Smooth muscle cell of bladder (primary cell): ENCODE measurements around the gene ABHD12. TPM values are rescaled to one million over a fixed set of nuclear protein-coding genes. Genes with fewer than 3 reads are reported as not detected.

ENCODE experiments used
- total RNA-seq: library from RNA; depleted of rRNA; stranded (reverse); fragments of >200 nt; gene quantifications from 2 replicates; pipeline ENCODE4 v1.2.3, GENCODE V29; 2014

ABHD12 gene
- total RNA-seq: 32.8 and 36.0 TPM in 2 replicates

DNA sequence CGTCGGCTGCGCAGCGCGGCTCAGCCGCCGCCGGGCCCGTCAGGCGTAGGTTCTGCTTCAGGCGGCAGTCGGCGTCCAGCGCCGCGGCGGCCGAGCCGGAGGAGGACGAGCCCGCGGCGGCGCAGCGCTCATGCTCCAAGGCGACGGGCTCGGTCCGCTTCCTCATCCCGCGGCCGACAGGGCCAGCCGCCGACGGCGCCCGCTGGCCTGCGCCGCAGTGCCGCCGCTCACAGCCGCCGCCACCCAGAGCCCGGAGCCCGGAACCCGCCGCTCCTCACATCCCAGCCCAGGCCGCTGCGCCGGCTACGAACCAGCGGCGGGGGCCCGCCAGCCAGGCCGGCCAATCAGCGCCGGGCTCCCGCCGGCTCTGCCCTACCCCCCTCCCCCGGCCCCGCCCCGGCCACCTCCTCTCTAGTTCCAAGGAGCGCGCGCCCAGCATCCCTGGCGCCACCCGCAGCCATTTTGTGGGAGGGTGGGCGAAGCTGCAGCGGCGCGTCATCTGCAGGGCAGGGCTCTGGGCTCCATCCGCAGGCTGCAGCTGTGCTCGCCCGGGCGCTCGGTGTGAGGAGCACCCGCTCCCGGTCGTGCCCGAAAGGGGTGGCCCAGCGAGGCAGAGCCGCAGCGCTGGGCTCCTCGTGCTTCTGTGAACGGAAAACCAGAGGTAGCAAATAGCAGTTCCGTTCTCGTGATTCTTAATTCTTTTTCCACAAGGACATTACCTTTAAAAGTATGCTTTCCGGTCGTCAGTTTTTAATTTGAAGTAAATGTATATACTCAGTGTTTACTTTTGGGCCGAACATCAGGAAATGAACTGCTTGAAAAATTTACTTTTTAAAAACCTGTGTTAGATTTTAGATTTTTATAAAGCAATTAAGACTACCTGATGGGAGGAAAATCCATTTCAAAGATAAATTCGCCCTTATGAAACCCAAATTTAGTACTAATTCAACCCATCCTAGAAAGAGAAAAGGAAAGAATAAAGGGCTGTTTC is at the start of gene ABHD12:
TSS of gene ABHD12 (minus strand) at position 298 of the 991 bp plus-strand sequence. CDS start at position 166, 132 bp downstream.

DNA sequence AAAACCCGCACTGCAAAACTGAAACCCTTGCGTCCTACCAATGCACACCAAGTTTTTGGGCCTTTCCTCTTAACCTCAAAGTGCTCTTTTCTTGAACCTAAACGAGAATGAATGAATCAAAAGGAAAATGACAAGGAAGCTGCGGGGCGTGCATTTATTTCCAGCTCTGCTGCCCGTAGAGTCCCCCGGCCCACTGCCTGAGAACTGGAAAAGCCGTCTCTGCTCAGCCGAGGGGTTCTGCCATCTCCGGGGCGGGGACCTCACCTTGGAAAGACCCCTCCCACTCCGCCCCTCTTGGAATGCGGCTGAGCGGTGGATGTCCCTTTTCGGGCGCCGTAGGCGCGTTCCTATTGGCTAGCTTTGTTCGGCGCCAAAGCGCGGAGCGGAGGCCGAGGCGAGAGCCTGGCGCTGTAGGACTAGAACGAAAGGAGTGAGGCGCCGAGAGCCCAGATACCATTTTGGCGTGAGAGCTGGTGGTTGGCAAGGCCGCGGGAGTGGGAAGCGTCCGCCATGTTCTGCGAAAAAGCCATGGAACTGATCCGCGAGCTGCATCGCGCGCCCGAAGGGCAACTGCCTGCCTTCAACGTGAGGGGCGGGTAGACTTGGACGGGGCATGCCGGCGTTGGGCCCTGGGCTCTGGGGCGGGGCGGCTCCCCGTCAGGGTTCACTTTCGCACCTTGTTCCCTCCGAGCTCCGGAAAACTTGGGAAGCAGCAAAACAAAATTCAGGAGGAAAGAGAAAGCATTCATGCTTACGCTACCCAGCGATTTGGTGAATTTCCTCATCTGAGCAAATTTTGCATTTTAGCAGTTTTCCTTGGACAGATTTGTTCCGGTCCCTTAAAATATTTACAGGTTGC is 16.9 kb upstream of the ABHD12 start, which contains the start of gene GINS1:
TSS of gene GINS1 (plus strand) at position 363 of the 859 bp plus-strand sequence. CDS start at position 511, 148 bp downstream.

Other genes starting within 250 kb of the ABHD12 start
- 44.5 and 64.3 TPM in 2 replicates for gene ENTPD6, start 195.1 kb downstream of the ABHD12 start, total RNA-seq
- 60.2 and 73.7 TPM in 2 replicates for gene PYGB, start 142.8 kb downstream of the ABHD12 start, total RNA-seq
- 1.3 and 1.4 TPM in 2 replicates for gene GINS1, start 16.8 kb upstream of the ABHD12 start, total RNA-seq
- gene NINL, start 194.7 kb upstream of the ABHD12 start, total RNA-seq: 8.2 and 10.3 TPM in 2 replicates
- gene NANP, start 233.2 kb upstream of the ABHD12 start, total RNA-seq: 6.3 and 9.3 TPM in 2 replicates